GM03348 (cell line): ENCODE results near the gene LBP.
"Not testable (repeated sequence)": the region's sequence is repeated elsewhere in the genome, so short reads cannot be mapped to it uniquely, and the experiment has no call there.

Experiments used
- DNase-seq: peaks from one replicate; pipeline ENCODE4 v3.0.0; 2012; ENCODE audit warnings: low spot score

The LBP gene

GRCh38 chr20:38320221-38320620 lies 26.1 kb upstream of the LBP start:
- DNase-seq, result no peak

DNA sequence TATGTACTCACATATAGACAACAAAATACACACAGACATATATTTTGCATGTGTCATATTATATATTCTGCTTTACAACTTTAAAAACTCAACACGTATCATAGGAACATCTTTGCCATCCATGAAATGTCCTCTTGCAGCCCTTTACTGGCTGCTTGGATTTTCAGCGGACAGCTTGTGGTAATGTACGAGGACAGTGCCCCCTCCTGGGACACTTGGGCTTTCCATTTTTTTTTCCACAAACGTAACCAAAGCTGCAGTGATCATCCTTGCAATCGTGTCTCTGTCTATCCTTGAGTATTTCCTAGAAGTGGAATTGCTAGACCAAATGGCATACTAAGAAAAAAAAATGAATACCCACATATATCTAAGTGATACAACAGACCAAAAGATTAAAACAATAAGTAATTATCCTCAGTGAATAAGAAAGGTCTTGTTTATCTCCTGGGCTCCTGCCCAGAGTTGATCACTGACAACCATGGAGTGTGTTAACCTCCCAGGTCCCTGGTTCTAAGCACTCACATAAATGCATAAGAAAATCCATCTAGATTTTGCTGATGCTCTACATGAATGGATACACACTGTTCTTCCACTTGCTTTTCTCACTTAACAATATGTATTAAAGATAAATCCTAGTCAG lies 24.2 kb upstream of the LBP start:
- DNase-seq, result peak; percentile 85

DNA sequence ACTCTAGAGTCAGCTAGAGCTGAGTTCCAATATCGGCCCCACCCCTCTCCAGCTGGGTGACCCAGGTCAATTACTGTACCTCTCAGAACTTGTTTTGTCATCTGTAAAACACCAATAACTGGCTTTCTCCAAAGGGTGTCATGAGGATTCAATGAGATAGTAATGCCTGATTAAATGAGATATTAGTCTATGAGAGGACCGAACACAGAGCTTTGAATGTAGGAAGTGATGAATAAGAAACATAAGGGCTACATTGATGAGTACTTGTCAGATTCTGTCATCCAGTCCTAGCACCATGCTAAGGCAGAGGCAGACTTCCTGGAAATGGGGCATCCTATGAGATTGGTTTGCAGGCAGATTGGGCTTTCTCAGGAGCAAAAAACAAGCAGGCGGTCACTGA lies 22.1 kb upstream of the LBP start:
- no peak for DNase-seq

DNA sequence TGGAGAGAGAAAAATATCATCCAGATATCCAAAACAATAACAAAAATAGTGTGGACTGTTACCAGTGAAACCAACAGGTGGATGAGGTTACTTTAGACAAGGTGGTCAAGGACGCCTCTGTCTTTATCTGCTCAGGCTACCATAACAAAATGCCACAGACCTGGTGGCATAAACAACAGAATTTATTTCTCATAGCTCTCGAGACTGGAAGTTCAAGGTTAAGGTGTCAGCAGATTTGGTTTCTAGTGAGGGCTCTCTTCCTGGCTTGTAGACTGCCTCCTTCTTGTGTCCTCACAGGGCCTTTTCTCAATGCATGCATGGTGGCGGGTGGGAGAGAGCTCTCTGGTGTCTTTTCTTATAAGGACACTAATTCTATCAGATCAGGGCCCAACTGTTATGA lies 21.1 kb upstream of the LBP start:
- DNase-seq, result no peak

DNA sequence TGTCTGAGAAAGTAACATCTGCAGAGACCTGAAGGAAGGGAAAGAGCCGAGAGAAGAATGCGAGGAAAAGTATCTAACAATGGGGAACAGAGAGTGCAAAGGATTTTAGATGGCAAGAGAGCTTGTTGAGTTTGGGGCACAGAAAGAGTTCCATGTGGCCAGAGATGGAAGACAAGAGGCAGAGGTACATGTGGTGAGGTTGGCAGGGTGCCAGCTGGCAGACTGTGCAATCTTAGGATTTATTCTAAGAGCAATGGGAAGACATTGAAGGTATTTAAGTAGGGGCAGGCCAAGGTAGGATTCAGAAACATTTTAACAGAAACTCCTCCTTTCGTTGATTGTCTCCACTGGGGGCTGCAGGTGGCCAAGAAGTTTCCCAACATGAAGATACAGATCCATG lies 20.4 kb upstream of the LBP start:
- DNase-seq, result no peak

- DNase-seq, result no peak
Measured at GRCh38 chr20:38326309-38326708, 20.0 kb upstream of the LBP start.

GRCh38 chr20:38330638-38331037 lies 15.6 kb upstream of the LBP start:
- DNase-seq, result no peak

GRCh38 chr20:38331245-38331644 lies 15.0 kb upstream of the LBP start:
- DNase-seq, result no peak

GRCh38 chr20:38331814-38332213 lies 14.5 kb upstream of the LBP start:
- no peak for DNase-seq

DNA sequence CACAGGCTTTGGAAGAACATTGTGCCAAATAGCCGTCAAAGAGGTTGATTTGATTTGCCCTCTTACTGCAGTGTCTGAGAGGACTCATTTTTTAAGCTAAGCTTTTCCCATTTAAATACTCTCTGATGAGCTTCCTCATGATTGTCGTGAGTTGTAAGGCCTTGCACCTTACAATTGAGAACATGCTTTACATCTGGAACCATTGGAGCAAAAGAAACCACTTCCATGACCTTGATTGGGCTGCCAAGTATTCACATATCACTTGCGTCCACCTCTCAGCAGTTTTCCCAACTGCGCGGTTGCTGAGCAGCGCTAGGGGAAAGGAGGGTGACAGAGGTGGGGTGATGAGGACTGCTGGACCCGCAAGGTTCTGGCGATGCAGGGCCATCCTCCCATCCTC lies 12.3 kb upstream of the LBP start:
- no peak for DNase-seq

DNA sequence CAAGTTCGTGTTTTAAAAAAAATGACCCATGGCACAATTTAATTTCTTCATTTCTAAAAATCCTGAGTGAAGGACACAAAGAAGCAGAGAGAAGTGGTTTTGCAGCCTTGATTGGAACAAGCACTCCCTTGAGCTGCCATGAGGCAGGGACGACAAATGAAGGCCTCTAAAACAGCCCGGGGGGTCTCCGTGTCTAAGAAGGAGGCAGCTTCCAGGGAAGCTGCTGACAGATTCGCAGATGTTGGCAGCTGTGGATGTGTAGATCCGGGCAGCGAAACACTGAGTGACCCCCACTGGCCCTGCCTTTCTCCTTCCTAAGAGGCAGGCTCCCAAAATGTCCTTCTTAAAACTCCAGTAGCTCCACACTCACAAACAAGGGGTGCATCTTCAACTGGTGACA lies 9.6 kb upstream of the LBP start:
- no peak for DNase-seq

- DNase-seq, result no peak
Measured at GRCh38 chr20:38337561-38338140, 8.6 kb upstream of the LBP start.

DNA sequence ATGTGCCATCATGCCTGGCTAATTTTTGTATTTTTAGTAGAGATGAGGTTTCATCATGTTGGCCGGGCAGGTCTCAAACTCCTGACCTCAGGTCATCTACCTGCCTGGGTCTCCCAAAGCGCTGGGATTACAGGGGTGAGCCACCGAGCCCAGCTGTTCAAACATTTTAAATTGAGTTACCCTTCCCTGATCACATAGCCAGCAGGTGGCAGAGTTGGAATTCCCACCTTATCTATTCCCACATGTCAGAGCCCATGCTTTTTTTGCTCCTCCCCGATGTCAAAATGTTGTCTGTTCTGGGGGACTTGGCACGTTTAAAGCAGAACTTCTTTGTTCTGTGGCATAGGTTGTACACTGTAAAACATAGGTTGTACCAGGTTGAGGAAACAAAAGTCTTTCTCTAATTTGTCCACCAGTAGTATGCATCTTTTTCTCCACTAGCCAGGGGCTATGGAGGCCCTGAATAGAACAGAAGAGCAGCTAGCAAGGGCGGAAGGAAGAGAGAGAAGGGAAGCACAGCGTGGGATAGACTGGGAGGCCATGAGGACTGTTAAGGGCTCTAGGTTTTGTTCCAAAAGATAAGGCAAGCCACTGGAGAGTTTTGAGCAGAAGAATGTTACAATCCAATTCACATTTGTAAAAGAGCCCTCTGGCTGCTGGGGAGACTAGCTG lies 7.3 kb upstream of the LBP start:
- DNase-seq, result no peak

DNA sequence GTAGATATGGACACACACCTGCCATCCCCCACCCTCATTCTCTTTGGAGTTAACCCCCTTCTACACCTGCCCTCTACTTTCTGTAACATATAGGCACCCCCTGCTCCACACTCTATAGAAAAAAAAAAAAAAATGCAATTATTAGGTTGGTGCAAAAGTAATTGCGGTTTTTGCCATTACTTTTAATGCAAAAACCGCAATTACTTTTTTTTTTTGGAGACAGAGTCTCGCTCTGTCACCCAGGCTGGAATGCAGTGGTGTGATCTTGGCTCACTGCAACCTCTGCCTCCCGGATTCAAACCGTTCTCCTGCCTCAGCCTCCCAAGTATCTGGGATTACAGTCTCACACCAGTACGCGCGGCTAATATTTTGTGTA lies 6.8 kb upstream of the LBP start:
- not testable (repeated sequence) for DNase-seq

- DNase-seq, result no peak
Measured at GRCh38 chr20:38339997-38340396, 6.3 kb upstream of the LBP start.

- DNase-seq, result no peak
Measured at GRCh38 chr20:38340693-38341092, 5.6 kb upstream of the LBP start.

DNA sequence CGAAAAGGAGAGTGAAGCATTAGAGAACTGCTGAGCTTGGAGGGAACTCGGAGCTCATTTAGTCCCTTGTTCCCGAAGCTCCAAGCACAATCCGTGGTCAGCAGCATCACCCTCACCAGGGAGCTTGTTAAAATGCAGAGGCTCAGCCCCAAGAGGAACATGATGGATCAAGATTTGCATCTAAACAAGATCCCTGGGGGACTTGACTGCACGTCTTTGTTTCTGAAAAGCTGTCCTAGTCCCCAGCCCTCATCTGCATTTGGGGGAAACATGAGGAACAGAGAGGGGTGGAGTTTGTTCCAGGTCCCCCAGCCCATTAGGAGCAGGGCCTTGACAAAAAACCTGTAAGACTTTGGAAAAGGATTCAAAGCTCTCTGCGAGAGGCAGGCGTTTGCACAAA lies 4.1 kb upstream of the LBP start:
- no peak for DNase-seq

- DNase-seq, result no peak
Measured at GRCh38 chr20:38342713-38343310, 3.5 kb upstream of the LBP start.

- DNase-seq, result peak; percentile 45
Measured at GRCh38 chr20:38343311-38344106, 2.8 kb upstream of the LBP start.

- DNase-seq, result no peak
Measured at GRCh38 chr20:38344107-38344701, 2.1 kb upstream of the LBP start.

DNA sequence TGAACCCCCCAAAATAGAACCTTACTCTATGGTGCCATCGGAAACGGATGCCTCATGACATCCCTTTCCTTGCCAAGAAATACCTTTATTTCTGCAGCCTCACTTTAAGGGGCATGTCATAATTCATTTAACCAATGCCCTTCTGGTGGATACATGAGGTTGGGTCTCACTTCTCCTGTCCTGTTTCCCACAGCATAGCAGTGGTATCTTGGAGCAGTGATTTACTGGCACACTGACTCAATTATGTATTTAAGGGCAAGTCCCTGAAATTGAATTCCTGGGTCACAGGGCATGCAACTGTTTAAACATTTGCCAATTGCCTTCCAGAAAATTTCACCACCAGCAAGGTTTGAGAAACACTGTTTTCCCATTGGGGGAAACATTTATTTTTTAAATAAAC lies 639 bp upstream of the LBP start:
- DNase-seq, result no peak

DNA sequence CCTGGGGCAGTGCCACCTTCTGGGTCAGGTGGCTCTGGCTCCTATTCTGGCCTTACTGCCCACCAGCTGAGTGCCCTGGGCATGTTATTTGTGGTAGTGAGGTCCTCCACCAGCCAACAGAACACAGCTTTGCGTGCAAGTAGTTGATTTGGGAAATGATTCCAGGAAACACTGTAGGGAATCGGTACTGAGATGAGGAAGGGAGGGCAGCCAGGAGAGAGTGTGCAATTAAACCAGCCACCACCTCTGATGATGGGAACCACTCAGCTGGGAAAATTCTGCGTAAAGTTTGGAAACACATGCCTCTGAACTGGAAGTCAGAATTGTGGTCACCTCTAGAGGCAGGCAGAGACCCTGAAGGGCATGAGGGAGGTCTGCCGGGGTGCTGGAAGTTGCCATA lies 459 bp downstream of the LBP start:
- no peak for DNase-seq
